GM06990 (cell line): Measurements from ENCODE around the gene COL4A6.

Experiments
- DNase-seq: peaks from one replicate; pipeline ENCODE4 v3.0.0-alpha.2; 2011; ENCODE audit not compliant: insufficient read length; ENCODE audit errors: extremely low read depth
- H3K27me3 ChIP-seq: replicated peaks from 2 replicates; pipeline ENCODE4 v1.6.0; 2011; ENCODE audit warnings: low read length; ENCODE audit not compliant: control insufficient read depth, insufficient read depth
- H3K36me3 ChIP-seq: 2 replicates; pipeline ENCODE4 v1.5.1; 2011; ENCODE audit warnings: low read length; ENCODE audit not compliant: control insufficient read depth, insufficient read depth
- H3K4me3 ChIP-seq: replicated peaks from 2 replicates; pipeline ENCODE4 v1.5.1; 2011; ENCODE audit warnings: low read depth, mild to moderate bottlenecking, control low read depth, low read length
- TF ChIP-seq, protein P1 (sequence below): IDR thresholded peaks from 2 replicates; pipeline ENCODE4 v1.5.1; 2011; ENCODE audit warnings: low read length, control low read depth, mild to moderate bottlenecking, inconsistent platforms; ENCODE audit not compliant: insufficient read depth, poor library complexity, severe bottlenecking

Gene COL4A6

DNA sequence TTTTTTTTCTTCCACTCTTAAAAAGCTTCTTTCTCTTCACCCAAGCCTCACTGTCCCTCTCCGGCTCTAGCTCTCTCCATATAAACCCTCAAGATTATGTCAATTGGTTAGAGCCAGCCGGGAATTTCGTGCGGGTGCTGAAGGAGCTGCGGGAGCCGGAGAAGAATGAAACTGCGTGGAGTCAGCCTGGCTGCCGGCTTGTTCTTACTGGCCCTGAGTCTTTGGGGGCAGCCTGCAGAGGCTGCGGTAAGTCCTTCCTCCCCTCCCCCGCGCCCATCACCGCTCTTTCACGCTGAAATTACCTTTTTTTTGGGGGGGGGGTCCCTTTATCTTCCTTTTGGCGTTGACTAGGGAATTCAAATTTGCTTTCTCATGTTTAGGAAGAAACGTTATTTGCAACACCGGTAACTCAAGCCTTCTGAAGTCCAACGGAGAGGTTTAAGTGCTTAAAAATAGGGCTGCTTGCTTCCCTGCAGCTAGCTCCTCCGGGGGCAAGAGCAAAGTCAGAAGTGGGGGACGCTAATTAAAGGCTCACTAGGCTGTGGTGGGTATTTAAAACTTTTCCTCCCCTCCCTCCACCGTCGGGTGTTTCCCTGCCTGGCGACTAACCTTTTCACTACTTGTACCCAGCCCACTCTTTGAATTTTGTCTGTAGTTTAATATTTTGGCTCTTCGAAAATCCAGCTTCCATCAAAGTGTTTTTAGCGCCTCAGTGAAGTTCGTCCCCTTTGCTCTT is 1.9 kb upstream of the COL4A6 start:
- Histone ChIP-seq H3K36me3 (no peaks in the 10 kb centered on the region), H3K4me3 (peak overlapping the region; percentile 29), H3K27me3 (no peaks in the 10 kb centered on the region; the same call in 1 of the 2 replicates)
- DNase-seq: peak; percentile 15
- TF ChIP-seq, protein P1, sequence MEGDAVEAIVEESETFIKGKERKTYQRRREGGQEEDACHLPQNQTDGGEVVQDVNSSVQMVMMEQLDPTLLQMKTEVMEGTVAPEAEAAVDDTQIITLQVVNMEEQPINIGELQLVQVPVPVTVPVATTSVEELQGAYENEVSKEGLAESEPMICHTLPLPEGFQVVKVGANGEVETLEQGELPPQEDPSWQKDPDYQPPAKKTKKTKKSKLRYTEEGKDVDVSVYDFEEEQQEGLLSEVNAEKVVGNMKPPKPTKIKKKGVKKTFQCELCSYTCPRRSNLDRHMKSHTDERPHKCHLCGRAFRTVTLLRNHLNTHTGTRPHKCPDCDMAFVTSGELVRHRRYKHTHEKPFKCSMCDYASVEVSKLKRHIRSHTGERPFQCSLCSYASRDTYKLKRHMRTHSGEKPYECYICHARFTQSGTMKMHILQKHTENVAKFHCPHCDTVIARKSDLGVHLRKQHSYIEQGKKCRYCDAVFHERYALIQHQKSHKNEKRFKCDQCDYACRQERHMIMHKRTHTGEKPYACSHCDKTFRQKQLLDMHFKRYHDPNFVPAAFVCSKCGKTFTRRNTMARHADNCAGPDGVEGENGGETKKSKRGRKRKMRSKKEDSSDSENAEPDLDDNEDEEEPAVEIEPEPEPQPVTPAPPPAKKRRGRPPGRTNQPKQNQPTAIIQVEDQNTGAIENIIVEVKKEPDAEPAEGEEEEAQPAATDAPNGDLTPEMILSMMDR: no peak

DNA sequence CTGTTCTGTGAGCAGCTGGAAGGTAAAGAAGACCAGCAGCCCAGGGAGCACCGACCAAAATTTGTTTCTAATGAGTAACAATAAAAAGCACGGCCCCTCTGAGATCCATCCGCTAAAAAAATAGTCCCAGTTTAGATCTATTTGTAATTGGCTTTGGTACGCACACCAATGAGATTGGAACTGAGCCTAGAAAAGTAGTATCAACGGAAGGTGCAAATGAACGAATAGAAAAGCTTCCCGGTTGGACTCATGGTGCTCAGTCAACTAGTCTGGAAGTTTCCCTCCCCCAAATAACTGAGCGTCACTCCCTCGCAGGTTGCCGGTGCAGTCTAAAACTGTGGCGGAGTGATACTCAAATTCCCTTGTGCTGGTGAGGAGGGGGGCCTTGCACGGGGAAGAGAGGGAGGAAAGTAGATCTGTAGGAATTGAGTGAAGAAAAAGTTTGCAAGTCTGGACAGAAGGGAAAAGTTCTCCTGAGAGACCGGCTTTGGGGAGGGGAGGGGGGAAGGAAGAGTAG is 1.3 kb upstream of the COL4A6 start, which contains the start of gene COL4A5:
COL4A5 (plus strand) TSS at position 413 of the 517 bp plus-strand sequence. CDS start 288 bp downstream, outside the sequence.
- Histone ChIP-seq H3K36me3 (no peaks in the 10 kb centered on the region), H3K27me3 (no peaks in the 10 kb centered on the region; the same call in 1 of the 2 replicates), H3K4me3 (peak within 1 kb of the TSS; percentile 29)
- peak; percentile 20 for DNase-seq
- TF ChIP-seq, protein P1: no peak

DNA sequence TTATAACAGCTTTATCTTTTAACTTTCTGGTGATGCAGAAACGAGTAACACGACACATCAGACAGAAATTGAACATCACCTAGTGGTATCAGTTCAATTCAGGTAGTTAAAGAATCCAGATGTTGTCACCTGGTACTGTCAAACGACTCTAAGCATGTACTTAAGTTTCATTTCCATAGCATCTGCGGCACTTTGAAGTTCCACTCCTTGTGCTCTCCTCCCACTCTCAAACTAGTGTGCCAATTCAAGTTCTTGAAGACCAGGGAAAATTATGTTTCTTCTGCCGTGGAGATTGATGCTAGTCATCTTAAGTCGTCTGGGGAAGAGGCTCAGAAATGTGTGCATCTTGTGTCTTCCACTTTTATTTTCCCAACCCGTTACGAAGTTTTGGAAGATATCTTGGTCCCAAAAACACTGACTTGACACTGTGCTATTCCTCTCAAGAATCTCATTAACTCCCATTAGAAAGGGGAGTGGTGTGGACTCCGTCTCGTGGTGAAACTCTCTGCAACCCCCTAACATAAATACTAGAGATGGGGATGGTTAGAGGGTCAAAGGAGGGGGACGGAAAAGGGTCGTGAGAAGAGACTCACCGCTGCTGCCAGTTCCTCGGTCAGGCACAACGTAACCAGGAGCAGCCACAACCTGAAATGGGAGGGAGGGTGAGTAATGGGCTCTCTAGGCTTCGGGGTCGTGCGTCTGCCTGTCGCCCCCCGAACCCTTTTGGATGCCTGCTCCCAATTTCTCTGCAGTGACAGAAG is 693 bp downstream of the COL4A6 start:
- Histone ChIP-seq H3K27me3 (no peaks in the 10 kb centered on the region; the same call in 1 of the 2 replicates), H3K4me3 (no peak overlapping the region), H3K36me3 (no peaks in the 10 kb centered on the region)
- no peak for DNase-seq
- TF ChIP-seq, protein P1: no peak

DNA sequence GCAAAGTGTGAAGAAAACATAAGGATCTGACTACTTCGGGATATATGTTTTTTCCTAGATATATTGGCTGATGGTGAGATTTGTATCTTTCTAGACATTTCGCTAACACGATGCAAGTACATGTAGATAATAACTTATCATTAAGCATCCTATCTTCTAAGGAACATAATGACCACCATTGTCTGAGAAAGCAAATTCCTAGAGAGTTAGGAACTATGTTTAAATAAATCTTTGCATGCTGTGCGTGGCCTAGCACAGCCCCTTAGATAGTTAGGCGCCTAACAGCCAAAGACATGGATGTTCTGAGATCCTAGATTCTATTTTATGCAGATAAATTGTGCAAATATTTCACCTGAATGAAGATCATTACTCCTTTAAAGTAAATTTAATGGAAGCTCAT is 3.0 kb downstream of the COL4A6 start:
- Histone ChIP-seq H3K4me3 (no peak overlapping the region), H3K27me3 (no peaks in the 10 kb centered on the region; the same call in 1 of the 2 replicates), H3K36me3 (no peaks in the 10 kb centered on the region)
- TF ChIP-seq, protein P1: no peak
- DNase-seq: no peak

DNA sequence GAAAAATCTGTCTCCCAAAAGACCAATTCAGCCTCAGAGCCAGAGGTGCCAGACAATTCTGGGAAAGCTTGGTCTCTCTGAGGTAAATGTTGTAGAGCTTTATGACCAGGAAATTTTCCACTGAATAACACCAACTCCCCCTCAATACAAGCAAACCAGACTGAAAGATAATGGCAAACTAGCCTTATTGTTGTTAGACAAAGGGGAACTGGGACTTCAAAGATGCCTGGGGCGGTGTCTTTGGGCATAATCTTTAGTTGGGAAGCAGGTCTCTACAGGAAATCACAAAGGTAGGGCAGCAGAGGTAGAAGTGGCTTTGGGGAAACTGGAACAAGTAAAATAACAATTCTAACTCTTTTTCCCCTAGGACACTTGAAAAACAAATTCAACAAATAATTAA is 12.0 kb downstream of the COL4A6 start:
- Histone ChIP-seq H3K36me3 (no peaks in the 10 kb centered on the region), H3K4me3 (no peak overlapping the region), H3K27me3 (no peaks in the 10 kb centered on the region)
- TF ChIP-seq, protein P1: no peak
- no peak for DNase-seq
